Activated CD8-positive, alpha-beta memory T cell treated with anti-CD3 and anti-CD28 coated beads, Interleukin-2, amount 50 U/mL, for 1 hour (primary cell): ENCODE results near the gene CYB561A3.

Experiments
- DNase-seq: peaks from one replicate; pipeline ENCODE4 v3.0.0-alpha.2; 2020; ENCODE audit errors: extremely low read depth

CYB561A3 gene

DNA sequence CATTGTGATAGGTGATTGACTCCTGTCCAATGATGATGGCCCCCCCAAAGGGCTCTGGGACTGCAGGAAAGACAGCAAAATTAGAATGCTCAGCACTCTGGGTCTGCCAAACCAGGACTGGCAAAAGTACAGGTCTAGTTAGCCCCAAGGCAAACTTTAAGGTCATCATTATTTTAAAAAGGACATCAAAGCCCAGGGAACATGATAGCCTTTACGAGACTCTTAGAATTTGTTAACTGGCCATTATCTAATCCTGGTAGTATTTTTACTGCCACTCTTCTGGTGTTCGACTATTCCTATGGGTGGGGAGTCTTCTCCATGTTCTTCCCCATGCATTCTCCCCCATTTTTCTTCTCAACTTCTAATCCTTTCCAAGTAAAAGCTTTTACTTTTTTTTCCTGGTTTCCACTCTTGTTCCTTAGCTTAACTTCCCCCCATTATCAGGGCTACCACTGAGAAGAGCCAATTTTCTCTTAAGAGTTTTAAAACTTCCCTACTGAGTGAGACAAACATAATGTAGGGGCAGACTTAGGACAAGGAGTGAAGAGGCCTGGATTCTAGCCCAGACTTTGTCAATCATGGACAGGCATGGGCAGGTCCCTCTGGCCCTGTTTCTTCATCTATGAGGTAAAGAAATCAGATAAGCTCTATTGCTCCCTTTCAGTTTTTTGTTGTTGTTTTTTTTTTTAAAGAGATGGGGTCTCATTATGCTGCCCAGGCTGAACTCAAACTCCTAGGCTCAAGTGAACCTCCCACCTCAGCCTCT lies 35.9 kb downstream of the CYB561A3 start:
- no peak for DNase-seq

DNA sequence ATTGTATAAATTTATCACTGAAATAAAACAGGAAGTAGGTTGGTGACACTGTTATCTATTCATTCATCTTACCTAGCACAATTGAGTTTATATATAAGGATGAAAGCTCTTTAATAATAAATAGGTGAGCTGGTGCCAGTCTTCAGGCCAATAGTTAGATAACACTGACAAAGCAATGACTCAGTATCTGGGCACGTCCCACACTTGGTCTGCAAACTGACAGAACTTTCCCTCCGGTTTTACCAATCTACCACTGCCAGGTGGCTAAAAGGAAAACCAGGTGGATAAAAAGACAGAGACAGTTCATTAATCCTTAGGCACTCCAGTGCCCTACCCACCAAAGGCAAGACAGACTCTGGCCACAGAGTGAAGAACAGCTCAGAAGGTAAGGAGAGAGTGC lies 46.4 kb downstream of the CYB561A3 start:
- DNase-seq, result no peak

DNA sequence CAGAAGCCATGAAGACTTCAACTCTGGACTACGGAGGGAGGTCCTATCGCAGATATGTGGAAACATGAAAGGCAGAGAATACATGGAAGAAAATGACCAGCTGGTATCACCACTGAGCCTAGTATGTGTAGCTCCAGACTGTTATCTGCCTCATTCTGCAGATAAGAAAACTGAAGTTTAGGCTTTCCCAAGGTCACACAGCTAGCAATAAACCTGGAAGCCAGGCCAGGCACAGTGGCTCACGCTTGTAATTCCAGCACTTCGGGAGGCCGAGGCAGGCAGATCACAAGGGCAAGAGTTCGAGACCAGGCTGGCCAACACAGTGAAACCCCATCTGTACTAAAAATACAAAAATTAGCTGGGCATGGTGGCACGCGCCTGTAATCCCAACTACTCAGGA lies 50.9 kb downstream of the CYB561A3 start:
- no peak for DNase-seq

DNA sequence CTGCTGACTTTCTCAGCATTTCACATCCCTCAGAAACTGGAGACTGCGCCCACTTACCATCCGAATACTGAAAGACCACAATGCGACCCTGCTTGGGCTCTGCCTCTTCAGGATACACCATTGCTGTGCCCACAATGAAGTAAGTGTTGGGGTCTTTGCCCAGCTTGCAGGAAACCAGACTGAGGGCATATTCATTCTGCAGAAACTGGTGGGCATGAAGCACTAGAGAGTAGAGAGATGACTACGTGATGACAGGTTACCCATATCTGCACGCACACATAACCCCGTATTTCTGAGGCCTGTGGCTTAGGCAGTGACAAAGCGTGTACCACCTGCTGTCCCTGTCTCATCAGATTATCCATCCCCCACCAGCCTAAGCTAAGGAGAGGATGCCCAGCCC lies 51.9 kb downstream of the CYB561A3 start:
- DNase-seq, result no peak

DNA sequence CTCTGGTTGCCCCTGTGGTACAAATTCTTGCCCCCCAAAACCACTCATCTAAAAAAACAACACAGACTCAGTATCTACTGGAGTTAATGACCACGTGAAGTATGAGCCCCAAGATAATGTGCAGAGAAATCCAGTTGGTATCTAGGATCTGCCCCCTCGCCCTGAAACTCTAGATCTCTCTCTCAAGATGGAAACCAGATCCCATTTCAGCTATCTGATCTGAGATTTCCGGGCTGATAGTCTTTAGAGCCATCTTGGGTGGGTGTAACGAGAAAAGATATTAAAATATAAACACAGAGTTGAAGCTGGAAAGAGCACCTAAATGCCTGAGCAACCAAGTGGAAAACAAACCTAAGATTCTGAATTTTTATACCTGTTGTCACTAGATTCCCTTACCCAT lies 52.5 kb downstream of the CYB561A3 start:
- no peak for DNase-seq

DNA sequence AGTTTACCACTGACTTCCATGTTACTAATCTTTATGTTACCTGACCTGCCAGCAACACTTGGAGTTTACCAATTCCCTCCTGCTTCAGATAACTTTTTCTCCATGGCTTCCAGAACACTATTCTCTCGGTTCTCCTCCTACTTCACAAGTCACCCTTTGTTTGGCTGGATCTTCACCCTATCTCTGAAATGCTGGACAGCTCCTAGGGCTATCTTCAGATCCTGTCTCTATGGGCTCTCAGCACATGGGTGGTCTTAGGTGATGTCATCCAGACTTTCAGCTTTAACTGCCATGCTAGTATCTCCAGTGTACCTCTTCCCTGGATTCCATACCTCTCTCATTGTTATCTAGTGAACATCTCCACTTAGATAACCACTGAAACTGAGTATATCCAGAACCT lies 54.3 kb downstream of the CYB561A3 start:
- DNase-seq, result no peak

DNA sequence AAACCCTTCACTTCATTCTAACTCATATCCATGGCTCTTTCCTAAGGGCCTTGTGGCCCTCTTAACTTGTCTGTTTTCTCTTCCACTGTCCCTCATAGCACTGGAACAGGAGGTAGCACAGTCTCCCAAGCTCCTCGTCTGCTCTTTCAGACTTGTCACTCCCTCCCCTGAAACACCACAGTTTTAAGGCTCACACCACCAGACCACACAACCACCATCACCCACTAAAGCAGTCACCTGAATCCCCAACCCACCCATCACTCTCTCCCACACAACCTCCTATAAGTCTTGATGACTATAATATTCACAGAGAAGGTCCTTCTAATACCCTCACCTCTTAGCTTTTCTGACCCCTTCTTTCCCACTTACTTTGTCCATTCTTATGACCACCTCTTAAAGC lies 55.5 kb downstream of the CYB561A3 start:
- no peak for DNase-seq

DNA sequence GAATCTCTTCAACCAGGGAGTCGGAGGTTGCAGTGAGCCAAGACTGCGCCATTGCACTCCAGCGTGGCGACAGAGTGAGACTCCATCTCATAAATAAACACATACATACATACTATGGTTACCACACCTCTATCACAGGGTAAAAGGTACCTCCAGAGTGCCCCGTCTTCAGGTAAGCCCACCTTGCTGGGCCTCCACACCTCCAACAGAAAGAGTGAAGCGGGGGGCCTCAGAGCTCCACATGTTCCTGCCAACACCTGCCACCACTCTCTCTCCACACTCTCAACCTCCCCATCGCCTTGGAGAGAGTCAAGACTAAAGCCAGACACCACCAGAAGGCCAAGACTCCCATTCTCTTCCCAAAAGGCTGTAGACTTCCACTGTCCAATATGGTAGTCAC lies 56.3 kb downstream of the CYB561A3 start:
- DNase-seq, result no peak

DNA sequence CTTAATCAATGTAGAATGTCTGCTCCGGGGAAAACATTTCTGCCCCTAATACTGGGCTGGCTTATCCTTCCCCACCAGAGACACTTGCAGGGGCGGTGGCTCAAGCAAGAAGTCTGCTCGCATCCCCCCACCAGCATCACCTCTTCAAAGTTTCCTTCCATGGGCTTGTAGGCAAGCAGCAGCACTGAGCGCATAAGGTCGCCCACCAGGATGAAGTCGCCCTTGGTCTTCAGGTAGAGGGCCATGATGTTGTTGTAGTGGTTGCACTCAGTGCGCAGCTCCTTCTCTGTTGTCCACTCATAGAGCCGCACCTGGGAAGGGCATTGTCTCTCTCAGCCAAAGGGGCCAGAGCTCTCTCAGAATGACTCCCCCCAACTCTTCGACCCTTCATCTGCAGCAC lies 58.0 kb downstream of the CYB561A3 start:
- DNase-seq, result no peak

DNA sequence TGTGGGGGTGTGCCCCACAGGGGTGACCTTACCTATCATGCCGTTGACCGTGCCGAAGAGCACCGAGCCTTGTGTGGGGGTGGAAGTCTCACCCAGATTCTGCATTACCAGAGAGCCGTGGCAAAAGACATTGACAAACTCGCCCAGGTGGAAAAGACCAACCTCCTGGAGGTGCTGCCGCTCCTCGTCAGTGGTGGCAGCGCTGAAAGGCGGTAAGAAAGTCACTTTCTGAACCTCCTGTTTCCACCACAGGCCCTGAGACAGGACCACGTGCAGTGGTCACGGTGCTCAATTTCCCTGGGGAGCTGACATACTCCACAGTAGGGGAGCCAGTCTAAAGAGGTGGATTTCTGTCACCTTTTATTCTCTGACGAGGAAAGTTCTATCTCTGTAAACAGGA lies 59.1 kb downstream of the CYB561A3 start:
- DNase-seq, result no peak
